NCI-H1092 (cell line): ENCODE results near the gene SAMD11.
"Not testable (repeated sequence)": the region's sequence is repeated elsewhere in the genome, so short reads cannot be mapped to it uniquely, and the experiment has no call there.

ENCODE experiments used
- DNase-seq: peaks from one replicate; lab custom pipeline; 2025; lab: John Stamatoyannopoulos, UW

SAMD11 gene, protein sequence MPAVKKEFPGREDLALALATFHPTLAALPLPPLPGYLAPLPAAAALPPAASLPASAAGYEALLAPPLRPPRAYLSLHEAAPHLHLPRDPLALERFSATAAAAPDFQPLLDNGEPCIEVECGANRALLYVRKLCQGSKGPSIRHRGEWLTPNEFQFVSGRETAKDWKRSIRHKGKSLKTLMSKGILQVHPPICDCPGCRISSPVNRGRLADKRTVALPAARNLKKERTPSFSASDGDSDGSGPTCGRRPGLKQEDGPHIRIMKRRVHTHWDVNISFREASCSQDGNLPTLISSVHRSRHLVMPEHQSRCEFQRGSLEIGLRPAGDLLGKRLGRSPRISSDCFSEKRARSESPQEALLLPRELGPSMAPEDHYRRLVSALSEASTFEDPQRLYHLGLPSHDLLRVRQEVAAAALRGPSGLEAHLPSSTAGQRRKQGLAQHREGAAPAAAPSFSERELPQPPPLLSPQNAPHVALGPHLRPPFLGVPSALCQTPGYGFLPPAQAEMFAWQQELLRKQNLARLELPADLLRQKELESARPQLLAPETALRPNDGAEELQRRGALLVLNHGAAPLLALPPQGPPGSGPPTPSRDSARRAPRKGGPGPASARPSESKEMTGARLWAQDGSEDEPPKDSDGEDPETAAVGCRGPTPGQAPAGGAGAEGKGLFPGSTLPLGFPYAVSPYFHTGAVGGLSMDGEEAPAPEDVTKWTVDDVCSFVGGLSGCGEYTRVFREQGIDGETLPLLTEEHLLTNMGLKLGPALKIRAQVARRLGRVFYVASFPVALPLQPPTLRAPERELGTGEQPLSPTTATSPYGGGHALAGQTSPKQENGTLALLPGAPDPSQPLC

DNA sequence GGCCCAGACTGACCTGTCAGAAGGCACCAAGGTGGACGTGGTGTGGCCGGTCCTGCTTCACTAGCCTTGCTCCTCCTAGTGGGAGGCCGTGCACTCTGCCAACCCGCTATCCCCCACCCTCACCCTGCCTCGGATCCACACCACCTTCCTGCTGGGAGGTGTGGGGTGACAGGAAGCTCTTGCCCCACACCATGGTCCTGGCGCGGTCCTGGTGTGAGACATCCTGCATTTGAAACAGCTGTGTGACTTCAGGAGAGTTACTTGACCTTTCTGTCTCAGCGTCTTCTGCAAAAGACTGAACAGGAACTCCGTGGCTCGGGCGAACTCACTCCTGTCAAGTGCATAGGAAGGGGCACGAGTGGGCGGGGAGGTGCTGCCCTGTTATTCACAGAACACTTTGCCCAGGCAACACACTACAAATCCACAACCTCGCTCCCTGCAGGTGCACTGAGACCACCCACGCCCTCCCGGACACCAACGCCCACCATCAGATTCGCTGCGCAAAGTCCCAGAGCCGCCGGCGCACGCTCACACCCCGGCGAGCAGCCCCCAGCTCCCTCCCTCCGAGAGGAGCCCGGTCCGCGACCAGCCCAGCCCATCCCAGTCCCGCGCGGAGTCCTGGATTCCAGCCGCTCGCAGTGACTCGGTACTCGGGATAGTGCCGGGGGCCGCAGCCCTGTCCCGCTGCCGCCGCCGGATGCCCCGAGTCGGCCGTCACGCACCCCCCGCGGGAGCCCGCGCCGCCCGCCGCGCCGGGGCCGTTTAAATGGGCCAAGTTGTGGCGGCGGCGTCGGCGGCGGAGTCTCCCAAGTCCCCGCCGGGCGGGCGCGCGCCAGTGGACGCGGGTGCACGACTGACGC lies at the start of gene SAMD11:
Gene SAMD11 (plus strand): TSS at position 793 of the 860 bp plus-strand sequence. CDS start 509 bp downstream, outside the sequence.
- peak; percentile 12 for DNase-seq

- DNase-seq = not testable (repeated sequence)
Measured at GRCh38 chr1:876428-877208, 47.1 kb upstream of the SAMD11 start.

DNA sequence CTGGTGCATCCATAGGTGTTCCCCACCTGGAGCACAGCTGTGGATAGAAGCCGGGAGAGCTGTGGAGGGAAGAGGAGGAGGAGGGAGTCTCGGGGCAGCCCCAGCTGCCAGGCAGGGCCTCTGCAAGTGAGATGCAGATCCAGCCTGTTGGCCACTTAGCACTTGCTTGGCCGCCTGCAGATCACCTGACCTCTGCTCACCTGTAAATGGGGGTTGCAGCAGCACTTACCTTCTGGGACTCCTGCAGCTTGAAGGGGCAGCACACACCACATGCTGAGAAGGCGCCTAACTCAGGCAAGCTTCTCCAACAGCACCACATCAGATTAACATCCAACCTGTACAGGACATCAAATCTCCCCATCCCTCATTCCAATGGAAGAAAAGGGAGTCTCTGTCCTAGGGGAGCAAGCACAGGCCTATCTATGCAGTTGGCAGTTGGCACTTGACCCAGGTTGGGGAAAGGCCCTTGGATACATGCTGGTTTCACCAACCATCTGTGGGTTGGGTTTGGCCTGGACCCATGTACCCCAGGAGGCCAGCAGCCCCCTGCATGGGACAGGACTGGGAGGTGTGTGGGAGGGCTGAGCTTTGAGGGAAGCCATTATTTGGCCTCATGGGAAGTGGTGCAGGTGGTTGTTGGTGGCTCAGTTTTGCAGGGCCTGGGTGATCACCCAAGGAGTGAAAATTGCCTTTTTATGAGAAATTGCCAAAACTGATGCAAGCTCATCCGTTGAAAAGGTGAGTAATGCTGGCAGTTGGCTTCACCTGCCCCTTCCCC lies 46.3 kb upstream of the SAMD11 start:
- DNase-seq = not testable (repeated sequence)

GRCh38 chr1:880511-880910 lies 43.2 kb upstream of the SAMD11 start:
- not testable (repeated sequence) for DNase-seq

DNA sequence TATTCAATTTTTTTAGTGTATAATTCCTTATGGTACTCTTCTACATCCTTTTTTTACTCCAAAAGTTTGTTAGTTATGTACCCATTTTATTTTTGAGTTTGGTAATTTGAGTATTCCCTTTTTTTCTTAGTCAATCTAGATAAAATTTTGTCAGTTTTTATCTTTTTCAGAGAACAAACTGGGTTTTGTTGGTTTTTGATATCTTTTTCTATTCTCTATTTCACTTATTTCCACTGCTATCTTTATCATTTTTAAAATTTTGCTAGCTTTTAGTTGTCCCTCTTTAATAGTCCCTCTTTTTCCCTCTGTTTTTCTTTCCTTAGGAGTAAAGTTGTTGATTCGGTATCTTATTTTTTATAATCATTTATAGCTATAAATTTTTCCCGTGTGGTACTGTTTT lies 42.8 kb upstream of the SAMD11 start:
- DNase-seq = not testable (repeated sequence)

DNA sequence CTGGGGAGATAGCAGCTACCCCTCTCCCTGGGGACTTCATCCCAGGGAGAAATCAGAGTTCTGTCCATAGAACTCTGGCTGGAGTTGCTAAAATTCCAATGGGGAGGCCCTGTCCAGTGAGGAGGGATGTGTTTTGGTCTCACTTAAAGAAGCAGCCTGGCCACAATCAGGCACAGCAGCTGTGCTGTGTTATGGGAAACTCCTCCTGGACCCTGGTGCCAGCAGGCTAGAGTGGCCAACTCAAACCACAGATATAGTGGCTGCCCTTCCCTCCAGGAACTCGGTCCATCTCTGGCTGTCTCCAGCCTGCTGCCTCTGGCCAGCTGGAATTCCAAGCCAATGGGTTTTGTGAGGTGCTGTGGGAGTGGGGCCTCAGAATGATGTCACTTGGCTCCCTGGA lies 37.4 kb upstream of the SAMD11 start:
- DNase-seq = no peak

DNA sequence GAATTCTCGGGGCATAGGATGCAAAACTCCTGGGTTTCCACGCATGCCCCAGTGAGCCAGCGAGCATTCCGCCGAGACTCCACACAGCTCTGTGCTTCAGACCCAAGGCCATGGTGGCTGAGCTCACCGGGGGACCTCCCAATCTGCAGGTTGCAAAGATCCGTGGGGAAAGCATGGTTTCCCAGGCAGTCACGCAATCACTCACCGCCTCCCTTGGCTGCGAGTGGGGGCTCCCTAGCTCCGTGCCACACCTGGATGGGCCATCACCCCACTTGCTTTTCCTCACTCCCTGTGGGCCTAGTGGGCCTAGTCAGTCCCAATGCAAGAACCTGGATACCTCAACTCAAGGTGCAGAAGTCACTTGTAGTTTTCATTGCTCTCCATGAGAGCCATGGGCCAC lies 37.0 kb upstream of the SAMD11 start:
- no peak for DNase-seq

DNA sequence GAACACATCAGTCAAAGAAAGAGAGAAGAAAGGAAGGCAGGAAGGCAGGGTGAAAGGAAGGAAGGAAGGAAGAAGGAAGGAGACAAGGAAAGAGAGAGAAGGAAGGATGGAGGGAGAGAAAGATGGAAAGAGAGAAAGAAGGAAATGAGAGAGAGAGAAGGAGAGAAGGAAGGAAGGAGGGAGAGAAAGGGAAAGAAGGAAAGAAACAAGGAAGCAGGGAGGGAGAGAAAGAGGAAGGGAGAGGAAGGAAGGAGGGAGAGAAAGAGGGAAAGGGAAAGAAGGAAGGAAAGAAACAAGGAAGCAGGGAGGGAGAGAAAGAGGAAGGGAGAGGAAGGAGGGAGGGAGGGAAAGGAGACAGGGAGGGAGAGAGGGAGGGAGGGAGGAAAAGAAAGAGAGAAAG lies 35.4 kb upstream of the SAMD11 start:
- DNase-seq = no peak

DNA sequence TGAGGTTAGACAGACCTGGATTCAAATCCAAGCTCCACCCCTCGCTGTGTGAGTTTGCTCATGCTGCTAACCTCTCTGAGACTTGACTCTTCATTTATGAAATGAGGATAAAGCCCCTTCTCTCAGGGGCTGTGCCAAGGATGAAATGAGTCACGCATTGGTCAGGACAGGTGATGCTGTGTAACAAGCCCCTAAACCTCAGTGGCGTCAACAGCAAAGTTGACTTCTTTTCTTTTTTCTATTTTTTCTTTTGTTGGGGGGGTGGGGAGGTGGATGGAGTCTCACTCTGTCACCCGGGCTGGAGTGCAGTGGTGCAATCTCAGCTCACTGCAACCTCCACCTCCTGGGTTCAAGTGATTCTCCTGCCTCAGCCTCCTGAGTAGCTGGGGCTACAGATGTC lies 33.9 kb upstream of the SAMD11 start:
- not testable (repeated sequence) for DNase-seq

- not testable (repeated sequence) for DNase-seq
Measured at GRCh38 chr1:890234-890633, 33.5 kb upstream of the SAMD11 start.

- no peak for DNase-seq
Measured at GRCh38 chr1:890661-891060, 33.1 kb upstream of the SAMD11 start.

DNA sequence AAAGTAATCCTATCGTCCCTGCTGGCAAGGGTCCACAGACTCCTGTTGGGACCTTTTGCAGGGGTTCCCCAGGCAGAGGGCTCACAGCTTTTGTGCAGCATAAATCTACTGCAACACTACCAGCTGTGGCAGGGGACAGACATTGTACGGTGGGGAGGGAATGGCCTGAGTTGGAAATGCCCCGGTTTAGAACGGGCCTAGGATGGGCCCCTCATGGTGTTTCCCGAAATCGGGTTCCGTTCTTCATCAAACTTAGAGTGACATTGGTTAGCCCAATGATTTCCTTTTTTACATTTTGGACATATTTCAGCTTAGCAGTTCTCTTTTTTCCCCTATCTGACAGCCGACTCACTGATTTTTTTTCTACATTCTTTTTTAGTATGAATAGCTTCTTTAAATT lies 26.5 kb upstream of the SAMD11 start:
- no peak for DNase-seq

- not testable (repeated sequence) for DNase-seq
Measured at GRCh38 chr1:897951-898350, 25.8 kb upstream of the SAMD11 start.

DNA sequence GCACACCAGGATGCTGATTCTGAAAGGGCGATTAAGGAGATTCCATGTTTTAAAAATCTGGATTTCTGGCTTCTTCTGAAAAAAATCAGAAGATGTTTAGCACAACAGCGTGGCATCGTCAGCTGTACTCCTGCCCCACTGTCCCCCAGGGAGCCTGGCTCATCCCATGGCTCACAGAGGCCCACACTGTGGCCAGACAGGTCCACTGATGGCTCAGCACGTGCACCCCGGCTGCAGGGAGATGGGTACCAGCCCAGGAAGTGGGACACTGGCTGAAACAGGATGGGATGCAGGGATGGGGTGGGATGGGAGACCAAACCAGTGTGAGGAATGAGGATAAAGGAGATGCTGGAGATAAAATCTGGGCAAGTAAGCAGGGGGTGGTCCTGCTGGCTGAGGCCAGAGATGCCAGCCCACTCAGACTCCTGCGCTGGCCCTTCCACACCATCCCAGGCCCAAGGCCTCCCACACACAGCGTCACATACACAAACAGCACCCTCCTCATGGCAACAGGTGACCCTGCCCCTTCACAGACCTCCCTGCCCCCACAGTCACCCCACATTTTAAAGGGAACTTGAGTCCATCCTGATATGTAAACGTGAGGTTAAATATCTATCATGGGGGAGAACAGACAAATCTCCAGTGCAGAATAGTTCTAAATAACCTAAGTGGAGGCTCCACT lies 23.9 kb upstream of the SAMD11 start:
- DNase-seq = no peak

DNA sequence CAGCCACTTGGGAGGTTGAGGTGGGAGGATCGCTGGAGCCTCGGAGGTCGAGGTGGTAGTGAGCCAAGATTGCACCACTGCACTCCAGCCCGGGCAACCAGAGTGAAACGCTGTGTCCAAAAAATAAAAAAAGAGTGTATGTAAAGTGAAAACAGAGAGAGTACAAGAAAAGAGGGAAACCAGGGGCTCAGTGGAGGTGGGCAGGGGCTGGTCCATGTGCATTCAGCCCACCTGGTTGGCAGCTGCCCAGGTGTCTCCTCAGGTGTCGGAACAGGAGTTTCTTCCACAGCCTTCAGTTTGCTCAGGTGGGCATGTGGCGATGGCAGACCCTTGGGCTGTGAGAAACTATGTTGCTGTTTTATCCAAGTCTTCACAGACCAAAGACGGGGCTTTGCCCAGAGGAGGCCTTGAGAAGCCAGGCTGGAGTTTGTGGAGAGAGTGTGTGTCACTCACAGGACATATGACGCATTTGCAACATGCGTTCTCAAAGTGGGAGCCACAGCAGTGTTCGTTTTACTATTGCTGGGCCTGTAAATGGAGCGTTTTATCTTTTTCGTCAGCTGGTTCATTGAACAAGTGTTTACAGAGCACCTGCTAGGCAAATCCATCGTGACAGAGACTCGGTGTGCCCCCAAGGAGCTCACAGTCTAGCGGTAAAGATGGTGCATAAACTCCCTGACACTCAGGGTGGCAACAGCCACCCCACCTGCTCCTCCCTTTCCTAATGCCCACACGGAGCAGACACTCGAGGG lies 22.4 kb upstream of the SAMD11 start:
- no peak for DNase-seq

GRCh38 chr1:902802-903201 lies 20.9 kb upstream of the SAMD11 start:
- DNase-seq = no peak

DNA sequence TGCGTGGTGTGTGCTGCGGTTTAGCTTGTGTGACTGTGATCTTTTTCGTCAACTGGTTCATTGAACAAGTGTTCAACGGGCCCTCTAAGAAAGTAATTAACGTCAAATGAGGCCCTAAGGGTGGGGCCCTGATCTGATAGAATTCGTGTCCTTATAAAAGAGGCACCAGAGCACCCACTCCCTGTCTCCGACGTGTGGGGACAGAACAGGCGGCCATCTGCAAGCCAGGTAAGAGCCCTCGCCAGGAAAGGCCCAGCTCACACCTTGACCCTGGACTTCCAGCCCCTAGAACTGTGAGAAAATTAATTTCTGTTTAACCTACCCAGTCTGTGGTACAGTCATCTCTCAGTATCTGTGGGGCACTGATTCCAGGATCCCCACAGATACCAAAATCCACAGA lies 20.4 kb upstream of the SAMD11 start:
- no peak for DNase-seq

DNA sequence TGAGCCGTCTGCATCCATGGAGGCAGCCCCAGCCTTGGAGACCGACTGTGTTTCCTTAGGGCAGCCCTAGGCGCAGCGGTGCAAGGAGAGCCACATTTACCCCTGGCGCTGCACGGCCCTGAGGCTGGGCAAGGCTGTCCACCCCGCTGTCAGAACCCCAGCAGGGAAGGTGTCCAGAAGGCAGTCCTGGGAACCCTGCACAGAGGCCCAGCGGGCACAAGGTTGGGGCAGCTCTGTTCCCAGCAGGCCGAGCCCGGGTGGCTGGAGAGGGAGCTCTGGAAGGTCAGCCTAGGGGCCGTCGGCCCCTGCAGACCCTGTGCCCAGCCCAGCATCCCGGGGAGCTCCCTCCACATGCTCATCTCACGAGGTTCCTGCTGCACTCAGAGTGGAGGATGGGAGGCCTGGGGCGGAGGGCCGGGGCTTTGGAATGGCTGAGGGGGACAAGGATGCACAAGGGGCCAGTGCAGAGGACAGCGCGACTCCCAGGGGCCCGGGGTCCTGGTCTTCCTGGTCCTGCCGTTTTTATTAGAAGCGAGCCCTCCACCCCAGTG lies 19.9 kb upstream of the SAMD11 start:
- no peak for DNase-seq
